GM21619 (cell line): ENCODE data around the gene PSG3.
"Not testable (repeated sequence)": the region's sequence is repeated elsewhere in the genome, so short reads cannot be mapped to it uniquely, and the experiment has no call there.

Source experiments
- ATAC-seq: cut with Tn5 transposase; IDR thresholded peaks from one replicate; pipeline ENCODE4 v1.9.1; 2021; ENCODE audit not compliant: unreplicated experiment

The PSG3 gene

DNA sequence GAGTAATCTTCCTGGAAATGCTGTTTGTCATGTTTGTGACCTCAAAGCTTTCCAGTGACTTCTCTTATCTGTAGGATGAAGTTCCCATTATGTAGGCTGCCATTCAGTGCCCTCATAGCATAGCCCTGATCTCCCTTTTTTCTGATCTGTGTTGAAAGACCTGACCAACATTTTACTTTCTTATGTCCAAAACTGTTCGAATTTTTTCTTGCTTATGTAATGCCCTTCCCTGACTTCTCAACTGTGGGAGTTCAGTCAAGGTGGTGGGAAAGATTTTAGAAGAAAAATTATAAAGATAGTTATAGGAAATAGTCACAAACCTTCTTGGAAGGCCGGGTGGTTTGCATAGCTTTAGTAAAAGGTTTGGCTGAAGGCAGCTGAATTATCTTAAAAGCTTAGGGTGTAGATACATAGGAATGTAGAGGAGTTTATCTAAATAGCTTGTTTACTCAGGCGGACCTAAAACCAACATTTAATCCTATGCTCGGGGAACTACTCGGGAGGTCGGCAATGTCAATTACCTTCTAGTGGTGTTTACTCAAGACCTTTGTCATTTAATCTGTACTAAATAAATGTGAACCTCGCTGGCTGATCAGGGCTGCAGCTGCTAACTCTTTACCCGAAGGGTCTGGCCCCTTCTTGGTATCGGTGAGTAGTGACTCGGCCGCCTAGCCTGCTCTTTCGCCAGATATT, 44.3 kb downstream of the PSG3 start:
- no peak for ATAC-seq

- no peak for ATAC-seq
These were observed 46.4 kb downstream of the PSG3 start for GRCh38 chr19:42693760-42694350.

DNA sequence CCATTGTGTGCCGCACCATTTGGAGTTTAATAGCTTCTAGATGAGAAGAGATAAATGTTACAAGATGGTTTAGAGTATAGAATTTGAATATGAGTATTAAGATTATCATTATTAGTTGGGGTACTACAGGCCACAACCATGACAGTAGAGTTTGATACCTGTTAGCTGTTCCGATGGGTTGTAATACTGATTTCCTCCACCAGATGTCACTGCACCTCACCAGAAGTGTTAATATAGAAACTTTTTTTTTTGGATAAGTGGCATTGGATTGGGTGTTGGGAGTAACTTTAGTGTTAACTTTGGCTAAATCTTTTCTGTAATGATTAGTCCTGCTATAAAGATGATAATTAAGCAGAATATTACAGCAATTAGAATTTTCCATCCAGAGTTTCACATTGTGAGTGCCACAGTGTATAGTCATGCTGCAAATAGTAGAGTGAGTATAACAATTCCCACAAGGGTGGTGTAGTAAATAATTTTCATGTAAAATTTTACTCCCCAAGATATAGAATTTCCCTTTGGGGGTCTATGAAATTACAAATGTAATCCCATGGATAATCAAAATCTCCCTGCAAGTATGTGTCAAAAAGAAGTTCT, 56.3 kb downstream of the PSG3 start:
- ATAC-seq: no peak

DNA sequence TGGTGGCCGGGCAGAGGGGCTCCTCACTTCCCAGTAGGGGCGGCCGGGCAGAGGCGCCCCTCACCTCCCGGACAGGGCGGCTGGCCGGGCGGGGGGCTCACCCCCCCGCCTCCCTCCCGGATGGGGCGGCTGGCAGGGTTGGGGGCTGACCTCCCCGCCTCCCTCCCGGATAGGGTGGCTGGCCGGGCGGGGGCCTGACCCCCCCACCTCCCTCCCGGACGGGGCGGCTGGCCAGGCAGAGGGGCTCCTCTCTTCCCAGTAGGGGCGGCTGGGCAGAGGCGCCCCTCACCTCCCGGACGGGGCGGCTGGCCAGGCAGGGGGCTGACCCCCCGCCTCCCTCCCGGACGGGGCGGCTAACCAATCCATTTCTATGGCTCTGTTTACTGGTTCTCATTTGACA, 64.0 kb downstream of the PSG3 start:
- ATAC-seq: not testable (repeated sequence)

DNA sequence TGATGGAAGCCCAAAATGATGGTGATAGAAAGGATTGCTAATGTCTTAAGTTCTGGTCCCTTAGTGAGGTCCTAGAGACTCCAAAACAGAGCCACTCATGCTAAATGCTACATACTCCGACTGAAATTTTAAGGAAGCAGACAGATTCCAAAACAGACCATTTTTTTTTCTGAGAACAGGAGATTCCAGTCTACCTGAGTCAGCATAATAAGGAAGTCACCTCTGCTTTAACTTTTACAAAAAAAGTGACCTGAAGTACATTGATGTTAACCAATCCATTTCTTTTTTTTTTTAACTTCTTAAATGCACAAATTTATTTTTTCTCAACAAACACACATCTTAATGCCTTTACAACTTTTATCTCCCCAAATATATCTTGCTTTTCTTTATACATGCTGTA, 65.7 kb downstream of the PSG3 start:
- ATAC-seq: not testable (repeated sequence)
